GM06990 (cell line): ENCODE data around the gene HOATZ.

Experiments
- DNase-seq: peaks from one replicate; pipeline ENCODE4 v3.0.0-alpha.2; 2011; ENCODE audit not compliant: insufficient read length; ENCODE audit errors: extremely low read depth
- H3K27me3 ChIP-seq: replicated peaks from 2 replicates; pipeline ENCODE4 v1.6.0; 2011; ENCODE audit warnings: low read length; ENCODE audit not compliant: control insufficient read depth, insufficient read depth
- H3K36me3 ChIP-seq: 2 replicates; pipeline ENCODE4 v1.5.1; 2011; ENCODE audit warnings: low read length; ENCODE audit not compliant: control insufficient read depth, insufficient read depth
- H3K4me3 ChIP-seq: replicated peaks from 2 replicates; pipeline ENCODE4 v1.5.1; 2011; ENCODE audit warnings: low read depth, mild to moderate bottlenecking, control low read depth, low read length
- CTCF ChIP-seq: IDR thresholded peaks from 2 replicates; pipeline ENCODE4 v1.5.1; 2011; ENCODE audit warnings: low read length, control low read depth, mild to moderate bottlenecking, inconsistent platforms; ENCODE audit not compliant: insufficient read depth, poor library complexity, severe bottlenecking

Gene HOATZ

GRCh38 chr11:111562692-111563389 is 48.3 kb downstream of the HOATZ start:
- Histone ChIP-seq H3K27me3 (no peaks in the 10 kb centered on the region), H3K4me3 (no peak overlapping the region), H3K36me3 (no peaks in the 10 kb centered on the region)
- no peak for TF ChIP-seq CTCF
- DNase-seq = no peak

- DNase-seq = no peak
- Histone ChIP-seq H3K36me3 (no peaks in the 10 kb centered on the region), H3K27me3 (no peaks in the 10 kb centered on the region), H3K4me3 (no peak overlapping the region)
- peak; percentile 78 for TF ChIP-seq CTCF
These were observed 50.6 kb downstream of the HOATZ start for GRCh38 chr11:111565114-111565720.

- DNase-seq = no peak
- TF ChIP-seq CTCF = no peak
- H3K36me3 ChIP-seq = no peaks in the 10 kb centered on the region
- no peaks in the 10 kb centered on the region for H3K27me3 ChIP-seq
- H3K4me3 ChIP-seq = no peak overlapping the region
These were observed 51.7 kb downstream of the HOATZ start for GRCh38 chr11:111566324-111566723.

GRCh38 chr11:111569476-111569875 is 54.9 kb downstream of the HOATZ start:
- H3K4me3 ChIP-seq = no peak overlapping the region
- H3K27me3 ChIP-seq = no peaks in the 10 kb centered on the region
- H3K36me3 ChIP-seq = no peaks in the 10 kb centered on the region
- TF ChIP-seq CTCF = no peak
- DNase-seq = no peak

- TF ChIP-seq CTCF = no peak
- H3K4me3 ChIP-seq = no peak overlapping the region
- no peaks in the 10 kb centered on the region for H3K36me3 ChIP-seq
- no peak for DNase-seq
- no peaks in the 10 kb centered on the region for H3K27me3 ChIP-seq
These were observed 56.2 kb downstream of the HOATZ start for GRCh38 chr11:111570796-111571195.
